ENCODE data around the gene PRR7. TPM values are rescaled to one million over a fixed set of nuclear protein-coding genes. Genes with fewer than 3 reads are reported as not detected.
A peak's percentile ranks its signal among the peaks of the same experiment; 100 is the strongest.

The PRR7 gene
- total and polyA plus RNA-seq, 2 of the 4 experiments (the other 2 are of a cell fraction): 1.1 to 10.1 TPM

DNA sequence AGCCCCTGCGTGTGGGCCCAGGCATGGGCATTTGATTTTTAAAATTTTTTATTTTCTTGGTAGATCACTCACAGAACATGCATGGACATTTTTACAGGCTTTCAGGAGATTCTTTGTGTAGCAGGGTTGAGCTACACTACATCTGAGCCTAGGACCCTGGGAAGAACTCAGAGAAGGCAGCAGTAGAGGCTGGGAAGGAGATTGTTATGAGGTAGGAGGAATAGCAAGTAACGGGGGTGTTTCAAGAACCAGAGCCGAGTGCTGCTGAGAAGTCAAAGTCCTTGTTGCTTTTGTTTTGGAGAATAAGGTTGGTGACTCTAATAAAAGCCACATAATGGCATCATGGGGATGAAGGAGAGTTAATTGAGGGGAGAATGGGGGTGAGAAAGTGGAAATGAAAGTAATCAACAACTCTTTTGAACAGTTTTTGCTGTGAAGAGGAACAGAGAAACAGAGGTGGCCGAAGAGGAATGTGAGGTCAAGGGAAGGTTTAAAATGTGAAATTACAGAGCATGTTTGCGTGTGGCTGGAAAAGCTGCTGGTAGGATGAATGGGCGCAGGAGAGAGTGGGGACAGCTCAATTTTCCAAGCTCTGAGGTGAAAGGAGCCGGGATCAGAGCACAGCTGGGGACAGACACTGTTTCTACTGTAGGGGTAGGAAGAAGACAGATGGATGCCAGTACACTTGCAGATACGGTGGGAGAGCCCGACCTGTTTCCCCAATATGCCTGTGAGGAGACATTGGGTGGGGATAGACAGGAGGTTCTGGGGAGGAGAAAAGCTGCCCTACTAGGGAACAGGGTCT, 55.5 kb downstream of the PRR7 start:
- Histone ChIP-seq H4K8ac (ENCODE audit: low read depth in 2 of 2, low read length in 2 of 2) (no peak overlapping the region), H2BK120ac (ENCODE audit: low read depth, low read length) (no peak overlapping the region), H2BK5ac (ENCODE audit: low read depth, low read length, poor library complexity, severe bottlenecking) (no peak overlapping the region), H3K4me2 (ENCODE audit: low read depth, low read length) (no peak overlapping the region), H4K5ac (ENCODE audit: low read depth, low read length) (no peak overlapping the region), H3K4me1 (ENCODE audit: control insufficient read depth, insufficient read depth, low read length) (peaks cover 15% of the 10 kb centered on the region; the same call in 1 of the 2 replicates), H2BK20ac (ENCODE audit: low read depth, low read length) (no peak overlapping the region), H2BK15ac (ENCODE audit: low read depth, low read length) (no peak overlapping the region), H4K91ac (ENCODE audit: insufficient read depth, low read depth, low read length) (no peak overlapping the region), H3K14ac (replicated peaks; ENCODE audit: low read depth, low read length) (no peak overlapping the region), H2AK9ac (replicated peaks; ENCODE audit: low read depth, low read length, poor library complexity) (peak overlapping the region; percentile 42), H2AFZ (replicated peaks; ENCODE audit: low read length, poor library complexity) (no peak overlapping the region), H4K20me1 (ENCODE audit: insufficient read depth, low read length) (peaks cover 3% of the 10 kb centered on the region), H3K9ac (ENCODE audit: low read depth, low read length) (no peak overlapping the region), H3K18ac (ENCODE audit: low read depth, low read length) (no peak overlapping the region), H3K23ac (ENCODE audit: low read depth, low read length) (no peak overlapping the region), H3K56ac (ENCODE audit: extremely low read depth, insufficient read depth, low read length) (no peak overlapping the region), H3K9me3 (ENCODE audit: control insufficient read depth, insufficient read depth, low read length) (no peaks in the 10 kb centered on the region), H3K4me3 (ENCODE audit: insufficient read depth, low read depth, low read length) (no peak overlapping the region), H3K27me3 (ENCODE audit: control insufficient read depth, insufficient read depth, low read length) (no peaks in the 10 kb centered on the region), H3K36me3 (ENCODE audit: control insufficient read depth, insufficient read depth, low read length) (peaks cover 1% of the 10 kb centered on the region; the same call in 1 of the 2 replicates), H3K79me1 (ENCODE audit: low read depth in 1 of 2, low read length in 2 of 2) (peaks cover 7 to 15% of the 10 kb centered on the region in 2 experiments; a peak in 2 of 4 replicates), H3K27ac (ENCODE audit: insufficient read depth, low read length) (no peak overlapping the region), H3K4ac (ENCODE audit: low read depth, low read length) (no peak overlapping the region), H2AK5ac (ENCODE audit: low read depth, low read length) (no peak overlapping the region), H3K9me1 (ENCODE audit: insufficient read depth, low read length) (peaks cover 3% of the 10 kb centered on the region; the same call in 1 of the 2 replicates)
- TF ChIP-seq USF2 (IDR thresholded peaks at IDR 0.05; ENCODE audit: low read depth, low read length) (no peak), RAD21 (IDR thresholded peaks at IDR 0.05; ENCODE audit: low read length) (no peak), CTCF (conservative IDR thresholded peaks at IDR 0.05; ENCODE audit: low read depth, low read length) (no peak), SMC3 (IDR thresholded peaks at IDR 0.05; ENCODE audit: low read depth, low read length) (no peak), MXI1 (IDR thresholded peaks at IDR 0.05; ENCODE audit: borderline replicate concordance, low read depth, low read length) (no peak), NFE2L2 (IDR thresholded peaks at IDR 0.05; ENCODE audit: low read depth, low read length) (no peak), CHD1 (IDR thresholded peaks at IDR 0.05; ENCODE audit: low read depth, low read length) (no peak), MAZ (IDR thresholded peaks at IDR 0.05; ENCODE audit: borderline replicate concordance, low read depth, low read length) (no peak), FOS (IDR thresholded peaks at IDR 0.05; ENCODE audit: low read depth, low read length) (no peak), RFX5 (IDR thresholded peaks at IDR 0.05; ENCODE audit: low read depth, low read length) (no peak), CEBPB (IDR thresholded peaks at IDR 0.05; ENCODE audit: low read depth, low read length) (no peak), POLR2A (IDR thresholded peaks at IDR 0.05; ENCODE audit: low read depth, low read length) (no peak), MAFK (IDR thresholded peaks at IDR 0.05; ENCODE audit: low read depth, low read length) (no peak), RCOR1 (IDR thresholded peaks at IDR 0.05; ENCODE audit: insufficient replicate concordance, low read length) (no peak), BHLHE40 (IDR thresholded peaks at IDR 0.05; ENCODE audit: low read depth, low read length) (no peak)
- CTCF ChIA-PET: interaction anchor here (0.7 to 1.3 kb wide), 6 partner anchors 9 to 98 kb away, joined by 3 to 10 read pairs (median 4); no protein-coding TSS in a partner anchor
- POLR2A ChIA-PET (ENCODE audit: unreplicated experiment): no interaction called here
- in situ Hi-C loops (cut with MboI; ENCODE audit: low sequenced_read_pairs) (no loop called here), dilution Hi-C loops (cut with HindIII; ENCODE audit: low sequenced_read_pairs, unreplicated experiment) (no loop called here), intact Hi-C loops (cut with micrococcal nuclease) (loop anchor here (1.0 to 2.0 kb wide), 6 partner anchors 98 to 387 kb away; partner anchors contain the start of gene MXD3)
- BruUV-seq (replicated peaks): no TSS peak
- DNase-seq (no peak), ATAC-seq (ENCODE audit: low read depth) (no peak)
- WGBS, 2 experiments (ENCODE audit: extremely low coverage in 2 of 2, insufficient read length in 1 of 2): 70% methylated on average over 8 of the region's 9 CpGs; no CpG with 5 or more reads in 1 of the 2 experiments

All from IMR-90 (cell line).